ENCODE results near the gene RBPJL.
A peak's percentile ranks its signal among the peaks of the same experiment; 100 is the strongest.

RBPJL gene

GRCh38 chr20:45317826-45318225, 11.2 kb downstream of the RBPJL start:
- DNase-seq (ENCODE audit: low read depth), result no peak

- DNase-seq (ENCODE audit: low read depth), result no peak
Observed at GRCh38 chr20:45318386-45318939, 11.8 kb downstream of the RBPJL start.

- DNase-seq (ENCODE audit: low read depth), result no peak
Observed at GRCh38 chr20:45318948-45319347, 12.3 kb downstream of the RBPJL start.

- DNase-seq (ENCODE audit: low read depth), result no peak
Observed at GRCh38 chr20:45320948-45321595, 14.4 kb downstream of the RBPJL start.

DNA sequence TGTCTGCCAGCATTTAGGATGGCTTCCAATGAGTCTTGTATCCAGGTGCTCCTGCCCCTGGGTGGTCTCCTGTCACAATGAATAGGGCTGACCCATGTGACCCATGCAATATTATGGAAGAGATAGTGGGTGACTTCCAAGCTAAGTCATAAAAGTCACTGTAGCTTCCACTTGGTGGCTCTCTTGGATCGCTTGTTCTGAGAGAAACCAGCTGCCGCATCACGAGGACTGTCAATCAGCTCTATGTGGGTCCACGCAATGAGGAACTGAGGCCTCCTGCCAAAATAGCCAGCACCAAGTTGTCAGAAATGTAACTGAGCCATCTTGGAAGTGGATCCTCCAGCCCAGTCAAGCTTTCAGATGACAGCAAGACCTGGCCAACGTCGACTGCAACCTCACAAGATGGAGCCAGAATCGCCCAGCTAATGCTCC, 16.3 kb downstream of the RBPJL start:
- DNase-seq (ENCODE audit: low read depth), result peak; percentile 56

DNA sequence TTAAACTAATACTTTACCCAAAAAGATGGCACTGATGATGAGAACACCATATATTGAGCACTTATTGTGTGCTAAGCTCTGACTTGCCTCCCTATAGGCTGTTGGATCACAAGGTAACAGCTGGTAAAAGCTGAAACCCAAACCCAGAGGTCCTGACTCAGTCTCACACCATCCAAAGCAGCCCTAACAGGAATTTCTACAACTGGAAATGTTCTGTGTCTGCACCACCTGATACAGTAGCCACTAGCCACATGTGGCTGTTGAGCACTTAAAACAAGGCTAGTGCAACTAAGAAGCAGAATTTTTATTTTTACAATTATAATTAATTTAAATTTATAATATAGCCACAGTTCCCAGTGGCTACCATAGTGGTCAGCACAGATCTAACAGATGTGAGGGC, 17.1 kb downstream of the RBPJL start:
- DNase-seq (ENCODE audit: low read depth), result peak; percentile 17

DNA sequence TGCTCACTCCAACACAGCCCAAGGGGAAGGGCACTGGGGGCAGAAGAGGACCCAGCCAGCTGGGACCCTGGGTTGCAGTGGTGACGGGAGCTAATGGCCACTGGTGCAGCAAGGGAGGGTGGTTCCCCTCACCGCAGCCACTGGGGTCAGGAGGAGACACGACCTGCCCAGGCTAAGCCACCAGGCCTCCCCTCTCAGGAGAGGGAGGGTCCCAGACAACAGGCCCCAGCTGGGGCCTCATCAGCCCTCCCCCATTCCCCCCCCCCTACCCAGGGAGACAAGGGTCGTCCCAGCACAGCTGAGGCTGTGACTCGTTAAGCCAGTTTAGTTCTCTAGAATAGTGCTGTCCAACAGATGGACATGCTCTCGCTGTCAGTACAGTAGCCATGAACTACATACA, 18.7 kb downstream of the RBPJL start:
- no peak for DNase-seq (ENCODE audit: low read depth)

DNA sequence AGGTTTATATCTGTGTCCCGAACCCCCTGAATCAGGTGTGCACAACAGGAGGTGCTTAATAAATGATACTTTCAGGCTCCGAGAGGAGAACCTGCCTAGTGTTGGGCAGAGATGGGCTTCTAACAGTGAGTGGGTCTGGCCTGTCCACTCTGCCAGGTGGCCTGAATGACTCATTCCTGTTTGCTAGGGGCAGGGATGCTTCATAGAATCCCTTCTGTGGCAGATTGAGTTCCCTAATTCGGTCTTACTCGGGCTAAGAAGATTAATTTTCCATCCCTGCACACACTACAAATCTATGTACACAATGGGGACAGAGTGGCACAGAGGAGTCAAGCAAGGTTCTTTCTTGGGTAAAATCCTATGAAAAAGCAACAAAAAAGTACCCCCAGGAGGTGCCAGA, 21.8 kb downstream of the RBPJL start:
- DNase-seq (ENCODE audit: low read depth), result no peak

GRCh38 chr20:45329497-45330319, 23.1 kb downstream of the RBPJL start:
- no peak for DNase-seq (ENCODE audit: low read depth)

DNA sequence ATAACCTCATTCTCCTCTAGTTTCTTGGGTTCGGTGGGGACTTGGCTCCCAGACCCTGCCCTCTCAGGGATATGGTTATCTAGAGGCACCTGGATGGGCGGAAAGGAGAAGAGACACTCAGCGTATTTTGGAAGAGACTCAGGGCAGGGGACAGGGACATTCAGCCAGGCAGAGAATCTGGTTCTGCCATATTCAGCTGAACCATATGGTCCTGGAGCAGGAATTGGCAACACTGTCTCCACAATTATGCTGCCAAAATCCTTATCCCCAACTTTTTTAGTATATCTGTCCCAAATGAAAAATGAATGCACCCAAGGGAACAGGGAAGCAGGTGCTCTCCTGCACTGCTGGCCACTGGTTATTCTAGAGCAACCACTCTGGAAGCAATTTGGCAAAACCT, 23.8 kb downstream of the RBPJL start:
- DNase-seq (ENCODE audit: low read depth), result no peak

DNA sequence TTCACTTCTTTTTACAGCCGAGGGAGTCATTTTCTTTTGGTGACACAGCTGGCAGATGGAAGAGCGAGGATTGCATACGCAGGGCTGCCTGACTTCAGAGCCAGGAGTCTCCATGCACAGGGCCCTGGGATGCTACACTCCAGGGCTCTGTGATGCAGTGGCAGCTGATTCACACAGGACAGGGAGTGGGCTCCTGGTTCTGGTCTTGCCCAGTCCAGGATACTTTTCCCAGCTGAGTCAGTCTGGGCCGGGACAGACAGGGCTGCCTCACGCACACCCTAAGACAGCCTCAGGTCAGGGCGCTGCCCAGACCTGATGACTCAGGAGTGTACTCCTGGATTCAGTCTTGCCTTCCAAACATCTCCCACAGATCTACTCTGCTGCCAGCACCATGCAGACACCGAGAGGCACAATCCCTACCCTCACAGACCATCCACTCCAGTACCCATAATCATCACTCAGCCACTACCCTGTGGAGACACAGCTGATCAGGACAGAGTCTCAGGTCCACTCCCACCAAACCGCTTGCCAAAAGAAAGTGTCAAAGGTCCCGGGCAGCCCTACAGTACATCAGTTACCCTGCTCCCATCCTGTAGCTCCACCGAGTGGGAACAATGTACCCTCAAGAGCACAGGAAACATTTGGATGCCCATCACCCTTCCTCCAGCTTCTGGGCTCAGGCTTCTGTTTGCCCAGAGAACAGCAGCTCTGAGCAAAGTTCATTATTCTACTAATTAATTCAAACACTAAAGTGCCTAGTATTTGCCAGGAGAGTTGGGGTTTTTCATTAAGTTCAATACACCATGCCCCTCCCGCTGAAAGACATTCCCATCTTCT, 30.1 kb downstream of the RBPJL start:
- peak; percentile 95 for DNase-seq (ENCODE audit: low read depth)

- peak; percentile 98 for DNase-seq (ENCODE audit: low read depth)
Observed at GRCh38 chr20:45337367-45338120, 30.9 kb downstream of the RBPJL start.

DNA sequence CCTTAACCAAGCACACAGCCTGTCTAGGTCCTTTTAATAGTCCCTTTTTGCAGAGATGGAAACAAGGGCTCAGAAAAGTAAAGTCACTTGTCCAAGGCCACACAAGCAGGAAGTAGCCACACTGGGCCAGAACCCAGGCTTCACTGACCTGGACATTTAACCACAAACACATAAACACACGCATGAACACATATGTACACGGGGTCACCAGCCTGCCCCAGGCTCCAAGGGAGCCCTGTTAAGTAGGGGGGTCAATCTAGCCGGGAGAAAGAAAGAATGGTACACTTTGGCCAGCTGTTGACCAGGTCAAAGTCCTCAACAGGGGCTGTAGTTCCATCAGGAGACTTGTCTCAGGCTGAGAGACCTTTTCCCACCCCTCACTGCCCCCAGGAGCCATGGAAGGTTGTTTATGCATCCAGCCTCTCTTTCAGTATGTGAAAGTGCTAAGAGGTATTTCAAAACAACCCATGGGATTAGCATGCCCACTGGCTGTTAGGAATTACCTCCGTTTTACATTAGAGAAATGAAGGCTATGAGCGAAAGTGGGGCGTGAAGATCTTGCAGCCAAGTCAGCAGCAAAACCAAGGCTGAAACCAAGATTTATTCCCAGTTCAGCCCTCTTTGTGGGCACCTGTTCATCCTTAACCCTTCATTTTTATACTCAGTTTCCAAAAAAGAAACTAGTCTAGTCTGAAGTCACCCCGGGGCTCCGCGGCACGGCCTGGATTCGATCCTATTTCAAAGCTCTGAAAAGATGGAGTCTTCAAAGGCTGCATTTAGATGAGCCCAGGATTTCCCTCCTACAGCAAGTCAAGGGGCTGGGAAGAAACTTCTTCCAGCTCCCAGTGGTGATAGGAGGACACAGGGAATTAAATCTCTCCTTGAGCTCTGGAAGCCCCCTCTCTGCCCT, 31.7 kb downstream of the RBPJL start:
- DNase-seq (ENCODE audit: low read depth), result no peak

GRCh38 chr20:45339084-45339483, 32.4 kb downstream of the RBPJL start:
- no peak for DNase-seq (ENCODE audit: low read depth)

DNA sequence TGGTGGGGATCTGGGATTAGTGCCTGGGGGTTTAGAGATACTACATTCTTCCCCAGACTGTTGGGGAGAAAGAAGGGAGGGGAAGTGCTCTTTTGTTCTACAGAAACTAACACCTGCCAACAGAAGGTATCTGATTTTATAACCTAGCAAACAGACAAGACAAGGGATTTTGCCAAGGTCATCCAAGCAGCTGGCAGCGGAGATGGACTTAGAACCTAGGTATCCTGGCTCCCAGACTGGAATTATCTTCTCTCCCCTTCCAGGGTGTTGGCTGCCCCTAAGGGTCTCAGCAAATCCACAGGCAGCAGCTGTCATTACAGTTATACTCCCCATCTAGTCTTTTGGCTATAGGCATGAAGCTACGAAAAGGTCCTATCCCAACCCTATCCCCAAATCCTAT, 33.2 kb downstream of the RBPJL start:
- no peak for DNase-seq (ENCODE audit: low read depth)

DNA sequence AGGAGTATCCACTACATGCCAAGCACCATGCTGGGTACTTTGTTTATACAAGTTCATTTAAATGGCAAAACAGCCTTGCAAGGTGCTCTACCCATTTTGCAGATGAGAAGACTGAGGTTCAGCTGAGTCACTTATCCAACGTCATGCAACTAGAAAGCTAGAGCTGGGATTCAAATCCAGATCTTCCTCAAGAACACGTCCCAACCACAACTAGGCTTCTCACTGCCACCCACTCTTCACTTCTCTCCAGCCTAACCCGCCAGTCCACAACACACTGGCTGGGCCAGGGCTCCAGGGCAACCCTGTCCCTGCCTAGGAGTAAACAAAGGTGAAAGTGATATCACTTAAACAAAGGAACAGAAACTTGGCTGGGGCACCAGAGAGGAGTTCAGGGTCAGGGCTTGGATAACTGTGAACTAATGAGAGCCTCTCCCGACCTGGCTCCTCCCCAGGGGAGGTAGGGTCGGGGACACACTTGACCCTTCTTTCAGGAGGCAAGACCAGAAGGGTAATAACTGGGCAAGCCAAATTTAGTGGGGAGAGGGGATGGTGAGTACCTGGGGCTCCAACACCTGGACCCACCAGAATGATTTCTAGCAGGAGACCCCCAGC, 33.7 kb downstream of the RBPJL start:
- DNase-seq (ENCODE audit: low read depth), result no peak

DNA sequence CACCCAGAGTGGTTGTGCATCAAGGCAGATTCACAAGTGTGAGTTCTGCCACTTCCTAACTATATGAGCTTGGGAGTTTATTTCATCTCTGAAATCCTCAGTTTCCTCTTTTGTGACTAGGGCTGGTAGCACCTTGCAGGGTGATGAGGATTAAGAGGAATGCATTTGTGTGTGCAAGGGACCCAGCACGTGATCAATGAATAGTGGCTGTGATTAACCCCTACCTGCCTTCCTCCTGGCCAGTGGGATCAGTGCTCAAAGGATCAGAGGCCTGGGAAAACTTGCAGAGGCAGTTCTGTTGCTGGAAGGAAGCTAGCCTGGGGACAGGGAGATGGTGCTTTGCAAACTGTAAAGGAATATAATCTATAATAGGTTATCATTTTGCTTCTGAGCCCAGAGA, 34.3 kb downstream of the RBPJL start:
- DNase-seq (ENCODE audit: low read depth), result no peak

- no peak for DNase-seq (ENCODE audit: low read depth)
Observed at GRCh38 chr20:45341579-45341938, 34.9 kb downstream of the RBPJL start.

- peak; percentile 65 for DNase-seq (ENCODE audit: low read depth)
Observed at GRCh38 chr20:45341939-45342854, 35.6 kb downstream of the RBPJL start.
